Measurements from ENCODE around the gene KLHL40.

KLHL40 gene

DNA sequence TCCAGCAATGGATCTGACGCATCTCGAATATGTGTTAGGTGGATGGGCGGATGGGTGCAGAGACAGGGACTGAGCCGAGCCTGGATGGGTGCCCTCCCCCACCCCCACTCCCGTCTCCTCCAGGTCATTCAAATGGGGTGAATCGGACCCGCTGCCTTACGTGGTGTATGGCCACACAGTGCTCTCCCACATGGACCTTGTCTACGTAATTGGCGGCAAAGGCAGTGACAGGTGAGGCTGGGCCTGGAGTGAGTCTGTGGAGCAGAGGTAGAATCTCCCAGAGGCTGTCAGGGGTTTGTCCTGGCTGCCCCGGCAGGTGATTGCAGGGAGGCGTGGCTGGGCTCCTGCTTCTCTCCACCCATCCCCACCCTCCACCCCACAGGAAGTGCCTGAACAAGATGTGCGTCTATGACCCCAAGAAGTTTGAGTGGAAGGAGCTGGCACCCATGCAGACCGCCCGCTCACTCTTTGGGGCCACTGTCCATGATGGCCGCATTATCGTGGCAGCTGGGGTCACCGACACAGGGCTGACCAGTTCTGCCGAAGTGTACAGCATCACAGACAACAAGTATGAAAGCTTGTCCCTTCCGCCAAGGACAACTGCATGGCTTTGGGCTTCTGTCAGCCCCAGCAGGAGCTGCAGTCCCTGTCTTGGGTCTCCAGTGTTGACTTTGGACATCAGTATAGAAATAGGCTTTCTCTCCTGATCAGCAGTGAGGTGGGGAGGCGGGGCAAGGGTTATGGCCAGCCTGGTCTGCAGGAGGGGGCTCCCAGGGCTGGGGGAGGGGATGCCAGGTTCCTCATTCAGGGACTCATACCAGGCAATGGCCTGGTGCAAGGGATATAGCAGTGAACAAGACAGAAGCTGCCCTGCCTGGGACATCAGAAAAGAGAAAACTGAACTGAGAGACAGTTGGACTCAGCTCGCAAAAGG, 3.4 kb downstream of the KLHL40 start:
- in situ Hi-C loops (cut with MboI; ENCODE audit: low sequenced_read_pairs), result no loop called here

DNA sequence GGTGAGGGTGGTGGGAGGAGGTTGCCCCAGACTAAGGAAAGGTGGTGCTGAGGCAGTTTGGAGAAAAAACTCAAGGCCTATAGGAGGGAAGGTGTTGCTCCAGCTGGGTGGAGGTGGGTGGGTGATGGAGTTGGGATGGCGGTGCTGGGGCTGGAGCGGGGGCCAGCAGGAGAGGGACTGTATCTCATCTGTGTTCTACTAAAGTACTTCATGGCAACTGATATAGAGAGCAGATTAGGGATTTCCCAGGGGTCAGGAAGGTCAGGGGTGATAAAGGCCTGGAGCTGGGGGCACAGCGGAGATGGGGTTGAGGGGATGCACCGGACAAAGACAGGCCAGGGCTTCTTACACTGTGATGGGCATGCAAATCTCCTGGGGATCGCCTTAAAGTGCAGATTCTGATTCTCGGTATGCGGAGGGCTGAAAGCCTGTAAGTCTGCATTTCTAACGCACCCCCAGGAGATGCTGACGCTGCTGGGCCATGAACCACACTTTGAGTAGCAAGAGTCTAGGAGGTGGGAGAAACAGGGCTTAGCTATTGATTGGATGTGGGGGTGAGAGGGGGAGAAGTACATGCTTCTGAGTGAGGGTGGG, 4.2 kb downstream of the KLHL40 start:
- in situ Hi-C loops (cut with MboI; ENCODE audit: low sequenced_read_pairs), result no loop called here

DNA sequence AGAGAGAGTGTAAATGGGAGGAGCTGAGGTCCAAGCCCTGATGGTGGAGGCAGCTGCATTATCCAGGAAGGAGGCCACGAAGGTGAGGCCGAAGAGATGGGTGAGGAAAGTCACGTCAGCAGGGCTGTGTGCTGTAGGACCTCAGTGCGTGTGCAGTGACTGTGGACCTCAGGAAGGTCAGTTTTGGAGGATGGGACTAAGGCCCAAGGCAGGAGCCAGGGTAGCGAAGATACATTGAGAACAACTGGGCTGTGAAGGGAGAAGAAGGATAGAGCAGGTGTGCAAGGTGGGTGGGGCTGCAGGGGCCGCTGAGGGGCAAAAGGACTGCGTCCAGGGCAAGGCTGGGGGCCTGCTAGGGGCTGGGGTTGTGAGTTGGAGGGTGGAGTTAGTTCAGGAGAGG, 4.9 kb downstream of the KLHL40 start:
- in situ Hi-C loops (cut with MboI; ENCODE audit: low sequenced_read_pairs), result no loop called here

DNA sequence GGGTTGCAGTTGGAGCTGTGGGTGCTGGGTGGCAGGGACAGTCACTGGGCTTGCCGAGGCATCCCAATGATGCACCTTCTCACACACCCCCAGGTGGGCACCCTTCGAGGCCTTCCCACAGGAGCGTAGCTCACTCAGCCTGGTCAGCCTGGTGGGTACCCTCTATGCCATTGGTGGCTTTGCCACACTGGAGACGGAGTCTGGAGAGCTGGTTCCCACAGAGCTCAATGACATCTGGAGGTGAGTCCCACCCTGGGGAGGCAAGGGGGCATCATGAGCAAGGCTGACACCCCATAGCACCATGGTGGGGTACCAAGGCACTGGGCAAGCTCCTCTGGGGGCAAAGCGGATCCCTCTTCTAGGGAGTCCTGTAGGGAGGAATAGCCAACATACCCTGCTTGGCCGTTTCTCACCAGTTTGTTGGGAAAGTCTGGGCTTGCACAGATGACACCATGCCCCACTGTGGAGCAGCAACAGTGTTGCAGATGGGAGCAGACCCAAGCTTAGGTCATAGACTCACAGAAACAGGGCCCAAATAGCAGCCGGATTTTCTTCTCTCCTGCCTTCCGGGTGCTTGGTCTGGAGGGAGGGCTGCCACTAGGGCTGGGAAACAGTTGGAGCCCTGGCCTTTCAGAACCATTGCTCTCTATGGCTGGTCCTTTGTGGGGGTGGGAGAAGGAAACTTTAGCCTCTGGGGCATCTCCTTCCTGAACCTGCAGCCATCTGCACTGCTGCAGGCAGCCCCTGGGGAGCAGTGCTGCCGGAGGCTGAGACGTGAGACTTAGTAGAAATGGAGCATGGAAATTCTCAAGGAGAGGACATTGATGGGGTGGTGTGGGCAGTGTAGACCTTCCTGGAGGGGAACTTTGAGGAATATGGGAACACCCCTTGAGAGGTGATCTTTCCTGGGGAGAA, 5.7 kb downstream of the KLHL40 start:
- in situ Hi-C loops (cut with MboI; ENCODE audit: low sequenced_read_pairs), result no loop called here

DNA sequence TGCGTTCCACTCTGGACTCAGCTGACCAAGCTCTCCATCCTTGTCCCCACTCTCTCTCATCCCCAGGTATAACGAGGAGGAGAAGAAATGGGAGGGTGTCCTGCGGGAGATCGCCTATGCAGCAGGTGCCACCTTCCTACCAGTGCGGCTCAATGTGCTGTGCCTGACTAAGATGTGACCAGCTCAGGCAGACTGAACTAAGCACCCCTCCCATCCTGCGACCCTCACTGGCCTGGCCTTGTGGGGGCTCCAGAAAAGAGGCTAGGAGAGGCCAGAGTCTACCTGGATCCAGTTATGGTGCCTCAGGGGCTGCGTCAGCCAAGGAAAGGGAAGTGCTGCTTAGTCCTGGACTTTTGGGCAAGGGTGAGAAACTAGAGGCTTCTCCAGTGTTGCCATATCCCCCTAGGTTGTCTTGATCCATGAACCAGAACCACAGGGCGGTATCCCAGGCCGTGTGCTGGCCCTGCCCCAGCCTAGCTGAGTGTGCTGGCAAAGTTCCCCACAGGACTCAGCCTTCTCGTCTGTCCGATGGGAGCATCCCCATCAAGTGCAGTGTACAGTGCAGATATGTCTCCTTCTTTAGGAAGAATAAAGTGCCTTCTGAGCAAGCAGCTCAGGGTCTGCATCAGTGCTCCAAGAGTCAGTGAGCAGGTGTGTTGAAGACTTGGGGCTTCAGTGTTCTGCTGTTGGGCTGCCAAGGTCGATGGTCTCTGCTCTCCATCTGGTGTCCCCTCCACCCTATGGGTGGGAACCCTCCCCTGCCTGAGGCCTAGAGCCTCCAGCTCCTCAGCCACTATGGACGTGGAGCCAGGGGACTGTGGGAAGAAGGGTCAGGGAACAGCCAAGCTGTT, 6.7 kb downstream of the KLHL40 start:
- in situ Hi-C loops (cut with MboI; ENCODE audit: low sequenced_read_pairs), result no loop called here

DNA sequence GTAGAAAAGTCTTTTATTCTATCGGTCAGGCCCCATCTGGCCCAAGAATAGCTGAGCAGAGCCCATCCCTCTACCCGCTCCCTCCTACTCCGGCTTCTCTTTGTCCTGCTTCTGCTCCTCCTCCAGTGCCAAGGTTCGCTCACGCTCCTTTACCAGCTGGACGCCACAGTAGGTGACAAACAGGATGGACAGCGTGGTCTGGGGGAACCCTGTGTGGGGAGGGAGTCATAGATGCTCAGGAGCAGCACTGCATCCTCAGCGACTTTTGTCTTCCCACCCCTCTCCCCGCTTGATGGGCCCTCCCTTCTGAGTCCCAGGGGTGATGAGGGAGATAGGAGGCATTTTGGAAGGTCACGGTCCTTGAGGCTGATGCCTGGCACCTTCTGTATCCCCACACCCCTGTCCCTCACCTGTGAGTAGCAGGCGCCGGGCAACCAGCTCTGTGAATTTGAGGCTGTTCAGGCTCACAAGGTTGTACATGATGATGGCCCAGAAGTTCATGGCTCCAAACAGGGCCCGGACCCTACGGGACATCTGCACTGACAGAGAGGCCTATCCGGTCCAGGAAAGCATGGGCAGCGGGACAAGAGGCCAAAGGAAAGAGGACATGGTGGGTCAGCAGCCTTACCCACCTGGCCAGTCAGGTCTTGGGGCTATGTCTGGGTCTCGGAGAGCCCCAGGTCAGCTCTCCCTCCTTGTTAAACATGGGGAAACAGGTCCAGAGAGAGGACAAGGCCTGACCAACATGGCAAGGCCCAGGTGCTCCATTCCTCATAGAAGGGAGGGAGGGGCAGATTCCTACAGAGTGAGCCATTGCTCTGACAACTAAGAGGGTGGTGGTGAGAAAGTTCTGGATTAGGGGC, 7.6 kb downstream of the KLHL40 start:
- in situ Hi-C loops (cut with MboI; ENCODE audit: low sequenced_read_pairs), result no loop called here

DNA sequence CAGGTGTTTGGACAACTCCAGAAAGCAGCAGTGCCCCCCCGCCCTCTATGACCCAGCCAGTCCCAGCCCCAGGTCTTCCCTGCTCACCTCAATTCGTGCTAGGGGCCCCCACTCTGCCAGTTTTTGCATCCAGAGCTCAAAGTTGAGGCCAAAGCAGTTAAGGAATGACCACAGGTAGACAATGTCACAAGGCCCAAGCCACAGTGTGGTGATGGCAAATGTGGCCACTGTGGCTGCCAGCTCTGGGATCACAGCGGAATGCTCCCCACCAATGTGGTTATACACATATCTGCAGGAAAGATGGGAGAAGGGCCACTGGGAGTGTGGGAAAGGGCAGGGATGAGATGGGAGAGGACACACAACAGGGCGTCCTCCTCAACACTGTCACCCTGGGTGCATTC, 8.2 kb downstream of the KLHL40 start:
- in situ Hi-C loops (cut with MboI; ENCODE audit: low sequenced_read_pairs), result no loop called here

DNA sequence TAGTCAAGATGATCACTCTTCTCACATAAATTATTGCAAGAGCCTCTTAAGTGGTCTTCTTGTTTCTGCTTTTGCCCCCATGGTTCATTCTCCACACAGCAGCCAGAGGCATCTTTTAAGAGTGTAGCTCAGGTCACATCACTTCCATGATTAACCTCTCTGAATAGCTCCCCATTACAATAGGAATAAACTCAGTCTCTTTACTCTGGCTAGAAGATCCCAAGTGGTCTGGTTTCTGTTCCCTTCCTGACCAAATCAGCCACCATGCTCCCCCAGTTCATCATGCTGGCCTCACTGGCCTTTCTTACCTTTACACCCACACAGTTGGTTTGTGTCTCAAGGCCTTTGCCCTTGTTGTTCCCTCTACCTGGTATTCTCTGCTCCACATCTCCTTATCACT, 9.0 kb downstream of the KLHL40 start:
- in situ Hi-C loops (cut with MboI; ENCODE audit: low sequenced_read_pairs), result no loop called here

DNA sequence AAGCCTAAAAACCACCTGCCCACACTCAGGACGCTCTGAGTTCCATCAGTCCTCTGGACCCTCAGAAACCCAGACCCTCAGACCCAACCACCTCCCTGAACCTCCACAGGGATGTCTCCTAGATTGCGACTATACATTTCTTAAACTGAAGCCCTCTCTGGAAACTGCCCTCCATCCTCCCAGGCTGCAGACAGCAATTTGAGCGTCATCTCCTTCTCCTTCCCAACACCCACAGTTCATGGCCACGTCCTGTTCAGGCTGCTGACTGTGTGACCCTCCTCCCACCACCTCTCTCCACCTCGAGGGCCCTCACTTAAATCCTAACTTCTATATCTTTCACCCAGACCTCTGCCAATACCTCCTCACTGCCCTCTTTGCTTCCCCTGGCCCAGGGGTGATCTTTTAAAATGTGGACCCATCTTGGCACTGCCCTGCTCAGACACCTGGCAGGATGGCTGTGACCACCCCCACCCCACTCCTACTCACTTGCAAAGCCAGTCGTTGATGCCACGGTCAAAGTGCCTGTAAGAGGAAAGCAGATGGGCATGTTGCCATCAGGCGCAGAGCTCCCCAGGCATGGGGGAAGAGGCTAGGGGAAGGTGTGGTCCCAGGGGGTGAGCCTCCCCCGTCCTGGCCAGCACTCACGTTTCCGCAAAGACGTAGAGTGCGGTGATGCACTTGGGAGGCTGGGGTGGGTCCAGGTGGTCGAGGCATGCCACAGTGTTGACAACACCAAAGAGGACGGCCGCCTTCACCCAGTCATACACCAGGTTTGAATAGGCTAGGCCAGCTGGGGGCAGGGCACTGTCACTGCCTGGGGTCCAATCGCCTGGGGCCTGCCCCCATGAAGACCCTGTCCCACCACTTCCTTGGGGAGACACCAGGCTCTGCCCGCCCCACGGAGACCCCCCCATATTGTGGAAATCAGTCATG, 11.3 kb downstream of the KLHL40 start:
- in situ Hi-C loops (cut with MboI; ENCODE audit: low sequenced_read_pairs), result no loop called here

DNA sequence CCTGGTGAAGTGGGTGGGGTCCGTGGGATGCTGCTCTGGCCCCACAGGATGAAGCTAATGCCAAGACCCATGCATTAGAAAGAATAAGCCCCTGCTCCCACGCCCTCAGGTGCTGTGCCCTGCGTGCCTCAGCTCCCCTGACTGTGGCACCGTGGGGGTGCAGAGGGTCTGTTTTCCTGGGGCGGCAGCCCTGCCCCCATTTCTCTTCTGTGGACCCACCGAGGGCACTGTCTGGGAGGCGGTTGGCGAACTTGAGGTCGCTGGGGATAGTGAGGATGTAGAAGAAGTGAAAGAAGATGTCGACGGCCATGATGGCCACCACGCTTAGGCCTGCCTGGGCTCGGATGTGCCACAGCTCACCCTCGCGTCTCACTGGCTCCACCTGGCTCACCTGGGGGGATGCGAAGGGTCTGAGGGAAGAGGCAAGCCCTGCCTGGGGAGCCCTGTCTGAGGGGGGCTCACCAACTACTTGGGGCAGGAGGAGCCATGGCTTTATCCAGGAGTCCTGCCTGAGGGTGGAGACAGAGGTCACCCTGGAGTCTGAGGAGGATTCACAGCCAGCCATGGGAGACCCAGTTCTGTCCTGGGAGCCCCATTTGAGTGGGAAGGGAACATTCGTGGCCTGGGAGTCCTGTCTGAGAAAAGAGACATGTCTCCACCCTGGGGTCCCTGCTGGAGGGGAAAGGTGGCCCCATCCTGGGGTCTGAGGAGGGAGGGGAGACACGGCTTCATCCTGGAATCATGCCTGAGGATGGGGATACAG, 12.1 kb downstream of the KLHL40 start:
- in situ Hi-C loops (cut with MboI; ENCODE audit: low sequenced_read_pairs), result no loop called here

DNA sequence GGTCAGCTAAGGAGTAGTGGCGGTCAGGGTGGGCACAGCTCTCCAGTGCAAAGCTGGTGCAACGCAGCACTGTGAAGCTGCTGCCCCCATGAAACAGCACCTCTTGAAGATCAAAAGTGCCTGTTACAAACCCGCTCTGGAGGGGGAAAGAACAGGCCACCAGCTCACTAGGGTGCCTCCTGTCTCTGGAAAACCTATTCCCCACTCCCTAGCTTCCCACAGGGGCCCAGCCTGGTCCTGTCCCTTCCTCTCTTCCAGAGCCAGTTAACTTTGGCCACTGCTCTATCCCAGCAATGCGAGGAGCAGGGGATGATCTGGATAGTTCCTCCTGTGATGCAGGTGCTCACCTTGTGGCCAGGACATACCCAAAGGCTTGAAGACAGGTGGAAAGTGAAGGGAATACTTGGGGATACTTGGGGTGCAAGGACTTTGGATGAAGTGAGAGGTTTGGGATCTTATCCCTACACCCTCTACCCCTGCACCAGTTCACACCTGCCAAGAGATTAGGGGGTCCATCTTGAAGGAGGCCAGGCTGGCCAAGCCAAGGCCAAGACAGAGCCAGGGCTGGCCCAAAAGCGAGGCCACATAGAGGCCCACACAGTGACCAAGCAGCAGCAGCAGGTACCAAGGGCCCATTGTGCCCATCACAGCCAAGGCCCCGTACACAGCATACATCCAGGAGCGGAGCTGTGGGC, 13.0 kb downstream of the KLHL40 start:
- in situ Hi-C loops (cut with MboI; ENCODE audit: low sequenced_read_pairs), result no loop called here

DNA sequence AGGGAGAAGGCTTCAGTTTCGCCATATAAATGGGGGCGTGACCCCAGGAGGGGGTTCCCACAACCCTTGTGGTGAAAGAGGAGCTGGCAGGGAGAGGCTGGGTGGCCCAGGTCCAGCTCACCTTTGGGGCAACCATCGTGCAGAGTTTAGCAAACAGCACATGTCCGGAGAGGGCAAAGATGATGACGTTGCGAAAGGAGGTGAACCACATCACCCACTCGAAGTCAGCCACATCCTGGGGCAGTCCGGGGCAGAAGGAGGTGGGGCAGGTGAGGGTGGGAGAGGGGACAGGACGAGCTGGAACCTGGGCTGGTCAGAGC, 13.5 kb downstream of the KLHL40 start:
- in situ Hi-C loops (cut with MboI; ENCODE audit: low sequenced_read_pairs), result no loop called here

DNA sequence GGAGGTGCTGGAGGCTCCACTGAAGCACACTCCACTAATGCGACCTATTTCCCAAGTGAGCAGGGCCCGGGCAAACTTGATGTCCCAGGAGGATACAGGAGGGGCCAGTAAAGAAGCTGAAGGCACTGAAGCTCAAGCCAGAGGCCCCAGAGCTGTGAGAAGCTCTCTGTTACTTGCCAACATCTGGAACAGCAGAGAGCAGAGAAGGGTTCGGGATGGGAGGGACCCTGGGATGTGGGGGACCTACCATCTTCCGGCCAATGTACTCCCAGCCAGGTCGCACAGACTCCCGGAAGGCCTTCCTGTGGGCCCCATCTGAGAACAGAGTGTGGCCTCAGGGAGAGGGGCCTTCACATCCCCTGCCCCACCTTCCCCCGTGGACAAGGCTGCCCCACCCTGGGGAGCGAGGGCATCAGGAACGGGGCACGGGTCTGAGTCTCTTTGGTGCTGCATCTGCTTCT, 14.2 kb downstream of the KLHL40 start:
- in situ Hi-C loops (cut with MboI; ENCODE audit: low sequenced_read_pairs), result no loop called here

DNA sequence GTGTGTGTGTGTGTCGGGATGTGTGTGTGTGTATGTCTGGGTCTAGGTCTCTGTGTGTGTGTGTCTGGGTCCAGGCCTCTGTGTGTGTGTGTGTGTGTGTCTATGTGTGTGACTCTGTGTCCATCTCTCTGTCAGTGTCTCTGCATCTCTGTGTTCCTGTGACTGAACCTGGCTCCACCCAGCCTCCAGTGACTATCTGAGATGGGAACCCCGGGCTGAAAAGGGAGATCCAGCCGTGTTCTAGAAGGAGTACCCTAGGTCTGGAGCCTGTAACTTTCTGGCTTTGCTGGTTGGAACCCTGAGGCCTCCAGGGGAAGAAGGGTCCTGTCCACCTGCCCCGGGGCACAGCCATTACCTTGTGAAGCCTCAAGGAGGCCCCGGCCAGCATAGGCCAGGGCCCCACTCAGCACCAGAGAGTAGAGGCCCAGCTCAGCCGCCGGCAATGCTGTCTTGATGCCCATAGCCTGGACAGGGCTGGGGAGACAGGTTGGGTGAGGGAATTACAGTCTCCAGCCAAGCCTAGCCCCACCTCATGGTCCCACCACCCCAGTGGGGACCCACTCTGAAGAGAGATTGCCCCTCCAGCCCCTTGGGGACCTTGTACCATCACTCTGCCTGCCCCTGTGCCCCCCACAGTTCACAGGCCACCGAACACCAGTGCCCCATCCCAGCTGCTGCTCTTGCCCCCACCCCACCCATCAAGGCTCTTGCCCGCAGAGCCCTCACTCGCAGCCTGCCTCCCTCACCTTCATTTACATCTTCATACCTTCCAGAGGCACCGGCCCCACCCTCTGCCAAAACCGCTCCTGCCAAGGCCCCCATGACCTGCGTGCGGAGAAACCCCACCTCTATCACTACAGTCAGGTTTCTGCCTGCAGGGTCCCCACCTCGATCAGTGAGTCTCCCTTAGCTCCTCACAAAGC, 15.3 kb downstream of the KLHL40 start:
- in situ Hi-C loops (cut with MboI; ENCODE audit: low sequenced_read_pairs), result no loop called here

DNA sequence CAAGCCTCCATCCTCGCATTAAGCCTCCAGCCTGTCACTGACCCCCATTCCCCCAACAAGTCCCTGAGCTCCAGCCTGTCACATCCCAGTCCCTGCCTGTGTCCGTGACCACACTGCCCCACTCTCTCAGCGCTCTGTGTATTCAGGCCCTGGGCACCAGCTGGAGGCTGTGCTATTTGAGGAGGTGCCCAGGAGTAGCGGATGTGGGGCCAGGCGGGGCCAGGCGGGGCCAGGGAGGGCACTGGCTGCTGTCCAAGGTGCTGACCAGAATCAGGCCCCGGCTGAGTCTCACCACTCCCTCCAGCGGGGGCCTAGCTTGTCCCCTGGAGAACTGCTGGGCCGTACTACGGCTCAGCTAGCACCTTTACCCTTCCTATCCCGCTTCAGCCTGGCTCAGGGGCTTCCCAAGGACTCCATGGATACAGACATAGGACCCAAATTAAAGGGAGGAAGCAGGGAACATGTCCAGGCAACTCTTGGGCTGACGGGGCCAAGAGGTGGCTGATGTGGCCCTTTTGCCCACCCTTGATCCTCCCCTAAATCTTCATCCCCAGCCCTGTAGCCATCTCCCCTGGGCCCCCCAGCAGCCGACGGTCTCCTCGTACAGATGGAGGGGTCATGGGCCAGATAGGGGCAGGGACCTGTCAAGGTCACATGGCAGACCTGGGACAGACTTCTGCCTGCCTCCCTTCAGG, 16.2 kb downstream of the KLHL40 start:
- in situ Hi-C loops (cut with MboI; ENCODE audit: low sequenced_read_pairs), result no loop called here
